ENCODE data around the gene MYO5C. TPM values are rescaled to one million over a fixed set of nuclear protein-coding genes. Genes with fewer than 3 reads are reported as not detected.

Gene MYO5C
- total RNA-seq, 1 donor from 2014 or later: 4.5 TPM

DNA sequence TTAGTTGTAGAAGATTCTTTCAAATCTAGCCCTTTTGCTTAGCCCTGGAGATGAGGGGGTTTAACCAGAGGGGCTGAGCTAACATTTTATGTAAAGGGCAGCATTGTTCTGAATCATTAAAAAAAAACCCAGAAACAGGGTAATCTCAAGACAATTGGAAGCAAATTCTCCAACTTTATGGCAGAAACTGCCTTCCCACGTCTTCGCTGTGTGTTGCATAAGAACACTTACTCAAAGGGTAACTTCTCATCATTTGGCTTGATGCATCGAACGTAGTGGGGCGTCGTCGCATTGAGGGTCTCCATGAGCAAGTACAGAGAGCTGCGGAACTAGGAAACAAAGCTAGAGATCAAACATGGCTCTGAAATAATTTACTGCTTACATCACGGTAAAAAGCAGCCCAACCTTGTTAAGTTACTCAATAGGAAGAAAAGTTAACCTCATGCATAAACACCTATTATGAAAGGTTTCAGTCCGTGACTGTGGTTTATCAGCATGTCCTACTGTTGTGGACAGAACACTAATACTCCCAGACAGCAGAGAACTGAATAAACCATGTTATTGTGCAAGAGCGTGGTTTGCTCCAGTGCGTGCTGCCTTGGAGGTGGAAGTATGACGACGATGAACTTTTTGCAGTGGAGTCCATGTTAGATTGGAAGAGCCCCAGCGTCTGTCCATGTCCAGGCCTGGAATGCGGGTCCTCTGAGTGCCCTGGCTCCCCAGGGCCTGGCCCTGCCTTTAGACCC lies 48.7 kb downstream of the MYO5C start:
- Histone ChIP-seq H3K9ac (ENCODE audit: low read length) (no peak overlapping the region), H3K27ac (ENCODE audit: low read depth, low read length) (no peak overlapping the region), H3K4me3 (ENCODE audit: insufficient read depth, low read depth, low read length) (no peak overlapping the region), H3K27me3 (ENCODE audit: insufficient read depth, low read length) (no peaks in the 10 kb centered on the region), H2AFZ (ENCODE audit: low read depth, low read length) (no peak overlapping the region), H3K36me3 (ENCODE audit: insufficient read depth, low read length) (no peaks in the 10 kb centered on the region), H3K4me1 (ENCODE audit: insufficient read depth, low read length) (peaks cover 11% of the 10 kb centered on the region), H3K4me2 (ENCODE audit: low read length) (no peak overlapping the region), H3K79me2 (ENCODE audit: insufficient read depth, low read length) (no peaks in the 10 kb centered on the region), H3K9me3 (ENCODE audit: insufficient read depth, low read depth, low read length) (no peaks in the 10 kb centered on the region), H4K20me1 (ENCODE audit: insufficient read depth, low read length) (no peaks in the 10 kb centered on the region)
- peaks cover 9% of the 10 kb centered on the region for H3K4me1 Mint-ChIP-seq (ENCODE audit: low read depth, unreplicated experiment)
- H3K27me3 Mint-ChIP-seq (ENCODE audit: low read depth, unreplicated experiment): no peaks in the 10 kb centered on the region
- H3K4me3 Mint-ChIP-seq (ENCODE audit: unreplicated experiment): no peak overlapping the region
- peaks cover 2% of the 10 kb centered on the region for H3K9me3 Mint-ChIP-seq (ENCODE audit: unreplicated experiment)
- FAIRE-seq (peak; percentile 39), DNase-seq (ENCODE audit: low read depth) (peak; percentile 79)
- H3K27ac Mint-ChIP-seq (ENCODE audit: unreplicated experiment): no peak overlapping the region
- peaks cover 12% of the 10 kb centered on the region for H3K36me3 Mint-ChIP-seq (ENCODE audit: low read depth, unreplicated experiment)
- TF ChIP-seq, protein P1, sequence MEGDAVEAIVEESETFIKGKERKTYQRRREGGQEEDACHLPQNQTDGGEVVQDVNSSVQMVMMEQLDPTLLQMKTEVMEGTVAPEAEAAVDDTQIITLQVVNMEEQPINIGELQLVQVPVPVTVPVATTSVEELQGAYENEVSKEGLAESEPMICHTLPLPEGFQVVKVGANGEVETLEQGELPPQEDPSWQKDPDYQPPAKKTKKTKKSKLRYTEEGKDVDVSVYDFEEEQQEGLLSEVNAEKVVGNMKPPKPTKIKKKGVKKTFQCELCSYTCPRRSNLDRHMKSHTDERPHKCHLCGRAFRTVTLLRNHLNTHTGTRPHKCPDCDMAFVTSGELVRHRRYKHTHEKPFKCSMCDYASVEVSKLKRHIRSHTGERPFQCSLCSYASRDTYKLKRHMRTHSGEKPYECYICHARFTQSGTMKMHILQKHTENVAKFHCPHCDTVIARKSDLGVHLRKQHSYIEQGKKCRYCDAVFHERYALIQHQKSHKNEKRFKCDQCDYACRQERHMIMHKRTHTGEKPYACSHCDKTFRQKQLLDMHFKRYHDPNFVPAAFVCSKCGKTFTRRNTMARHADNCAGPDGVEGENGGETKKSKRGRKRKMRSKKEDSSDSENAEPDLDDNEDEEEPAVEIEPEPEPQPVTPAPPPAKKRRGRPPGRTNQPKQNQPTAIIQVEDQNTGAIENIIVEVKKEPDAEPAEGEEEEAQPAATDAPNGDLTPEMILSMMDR (IDR thresholded peaks at IDR 0.05; ENCODE audit: insufficient read depth, low read depth, low read length): no peak
- no peak for TF ChIP-seq EZH2 (IDR thresholded peaks at IDR 0.05; ENCODE audit: insufficient read depth, low read length)

DNA sequence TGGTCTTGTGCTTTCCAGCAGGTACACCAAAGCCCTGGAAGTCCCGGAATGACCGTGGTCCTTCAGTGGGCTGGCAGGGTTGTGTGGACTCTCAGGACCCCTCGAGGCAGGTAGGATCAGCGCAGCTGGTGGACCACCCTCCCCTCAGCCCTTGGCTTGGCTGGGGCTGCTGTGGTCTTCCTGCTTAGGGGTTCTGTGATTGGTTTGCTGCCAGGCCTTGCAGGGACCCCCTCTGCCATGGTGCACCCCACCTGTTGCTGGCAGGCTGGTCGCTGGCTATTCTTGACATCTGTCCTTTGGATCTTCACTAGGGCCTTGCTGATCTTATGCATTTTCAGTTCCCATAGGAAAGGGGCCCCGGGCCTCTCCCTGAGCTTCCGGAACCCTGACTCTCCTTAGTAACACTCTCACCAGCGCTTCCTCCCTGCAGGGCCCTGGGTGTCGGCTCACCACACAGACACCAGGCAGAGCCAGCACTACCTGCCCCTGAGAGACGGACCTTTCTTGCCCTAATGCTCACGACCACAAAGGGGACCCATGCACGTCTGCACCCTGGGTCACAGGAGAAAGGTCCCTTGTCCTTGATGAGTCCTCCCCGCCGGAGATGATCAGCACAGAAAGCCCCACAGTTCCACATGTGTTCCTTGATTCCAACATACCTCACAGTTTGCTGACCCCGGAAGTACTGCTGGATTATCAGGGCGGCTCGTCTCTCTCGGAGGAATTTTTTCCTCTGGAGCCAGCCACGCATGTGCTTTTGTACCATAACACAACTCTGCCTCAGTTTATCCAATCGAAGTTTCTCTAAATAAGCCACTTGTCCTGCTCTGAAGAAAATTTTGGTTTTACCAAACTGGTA lies 51.7 kb downstream of the MYO5C start:
- no peak overlapping the region for H2AFZ ChIP-seq (ENCODE audit: low read depth, low read length)
- H3K36me3 Mint-ChIP-seq (ENCODE audit: low read depth, unreplicated experiment): peaks cover 12% of the 10 kb centered on the region
- H3K9me3 Mint-ChIP-seq (ENCODE audit: unreplicated experiment): peaks cover 2% of the 10 kb centered on the region
- H3K27ac Mint-ChIP-seq (ENCODE audit: unreplicated experiment): no peak overlapping the region
- H3K4me3 ChIP-seq (ENCODE audit: insufficient read depth, low read depth, low read length): no peak overlapping the region
- H3K27ac ChIP-seq (ENCODE audit: low read depth, low read length): no peak overlapping the region
- H3K27me3 ChIP-seq (ENCODE audit: insufficient read depth, low read length): no peaks in the 10 kb centered on the region
- DNase-seq (ENCODE audit: low read depth): no peak
- no peaks in the 10 kb centered on the region for H3K79me2 ChIP-seq (ENCODE audit: insufficient read depth, low read length)
- H4K20me1 ChIP-seq (ENCODE audit: insufficient read depth, low read length): no peaks in the 10 kb centered on the region
- H3K9ac ChIP-seq (ENCODE audit: low read length): no peak overlapping the region
- H3K4me1 ChIP-seq (ENCODE audit: insufficient read depth, low read length): no peaks in the 10 kb centered on the region
- H3K4me1 Mint-ChIP-seq (ENCODE audit: low read depth, unreplicated experiment): no peaks in the 10 kb centered on the region
- H3K9me3 ChIP-seq (ENCODE audit: insufficient read depth, low read depth, low read length): no peaks in the 10 kb centered on the region
- no peaks in the 10 kb centered on the region for H3K27me3 Mint-ChIP-seq (ENCODE audit: low read depth, unreplicated experiment)
- H3K4me2 ChIP-seq (ENCODE audit: low read length): no peak overlapping the region
- no peak for TF ChIP-seq EZH2 (IDR thresholded peaks at IDR 0.05; ENCODE audit: insufficient read depth, low read length)
- TF ChIP-seq, protein P1 (IDR thresholded peaks at IDR 0.05; ENCODE audit: insufficient read depth, low read depth, low read length): no peak
- H3K4me3 Mint-ChIP-seq (ENCODE audit: unreplicated experiment): no peak overlapping the region
- FAIRE-seq: no peak
- H3K36me3 ChIP-seq (ENCODE audit: insufficient read depth, low read length): no peaks in the 10 kb centered on the region

Measured in astrocyte (in vitro differentiated cells and primary cell).